Activated CD8-positive, alpha-beta memory T cell treated with anti-CD3 and anti-CD28 coated beads, Interleukin-2, amount 50 U/mL, for 24 hours (primary cell): ENCODE results near the gene SPINK6.

Experiments
- DNase-seq: peaks from one replicate; pipeline ENCODE4 v3.0.0-alpha.2; 2020; ENCODE audit errors: extremely low read depth

Gene SPINK6

DNA sequence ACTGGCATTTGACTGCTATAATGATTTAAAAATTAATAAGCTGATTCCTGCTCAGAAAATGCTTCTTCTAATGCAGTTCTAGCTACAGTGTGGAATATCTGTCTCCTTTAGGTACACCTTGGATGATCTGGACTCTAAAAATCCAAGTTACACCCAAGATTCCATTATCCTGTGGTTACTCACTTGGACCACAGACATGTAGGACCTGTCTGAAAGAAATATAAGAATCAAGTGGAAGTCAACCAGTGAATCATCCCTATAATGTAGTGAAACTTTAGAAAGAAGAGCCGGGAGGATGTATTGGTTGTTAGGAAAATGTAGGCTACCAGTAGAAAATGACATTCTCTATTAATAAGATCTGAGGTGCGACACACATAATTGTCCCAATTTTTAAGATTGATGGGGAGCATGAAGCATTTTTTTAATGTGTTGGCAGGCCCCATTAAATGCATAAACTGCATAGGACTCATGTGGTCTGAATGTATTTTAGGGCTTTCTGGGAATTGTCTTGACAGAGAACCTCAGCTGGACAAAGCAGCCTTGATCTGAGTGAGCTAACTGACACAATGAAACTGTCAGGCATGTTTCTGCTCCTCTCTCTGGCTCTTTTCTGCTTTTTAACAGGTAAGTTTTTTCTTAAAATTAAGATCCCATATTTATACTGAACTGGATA is at the start of gene SPINK6:
TSS of gene SPINK6 (plus strand) at position 512 of the 673 bp plus-strand sequence. CDS start at position 567, 55 bp downstream.
- DNase-seq, result no peak

GRCh38 chr5:148156609-148157008 is 46.2 kb upstream of the SPINK6 start:
- no peak for DNase-seq

GRCh38 chr5:148162038-148162437 is 40.8 kb upstream of the SPINK6 start:
- no peak for DNase-seq

DNA sequence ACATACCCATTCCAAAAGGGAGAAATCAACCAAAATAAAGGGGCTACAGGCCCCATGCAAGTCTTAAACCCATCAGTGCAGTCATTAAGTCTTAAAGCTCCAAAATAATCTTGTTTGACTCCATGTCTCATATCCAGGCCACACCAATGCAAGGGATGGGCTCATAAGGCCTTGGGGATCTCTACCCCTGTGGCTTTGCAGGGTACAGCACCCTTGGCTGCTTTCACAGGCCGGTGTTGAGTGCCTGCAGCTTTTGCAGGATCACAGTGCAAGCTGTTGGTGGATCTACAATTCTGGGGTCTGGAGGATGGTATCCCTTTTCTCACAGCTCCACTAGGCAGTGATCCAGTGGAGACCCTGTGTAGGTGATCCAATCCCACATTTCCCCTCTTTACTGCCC is 39.5 kb upstream of the SPINK6 start:
- no peak for DNase-seq

DNA sequence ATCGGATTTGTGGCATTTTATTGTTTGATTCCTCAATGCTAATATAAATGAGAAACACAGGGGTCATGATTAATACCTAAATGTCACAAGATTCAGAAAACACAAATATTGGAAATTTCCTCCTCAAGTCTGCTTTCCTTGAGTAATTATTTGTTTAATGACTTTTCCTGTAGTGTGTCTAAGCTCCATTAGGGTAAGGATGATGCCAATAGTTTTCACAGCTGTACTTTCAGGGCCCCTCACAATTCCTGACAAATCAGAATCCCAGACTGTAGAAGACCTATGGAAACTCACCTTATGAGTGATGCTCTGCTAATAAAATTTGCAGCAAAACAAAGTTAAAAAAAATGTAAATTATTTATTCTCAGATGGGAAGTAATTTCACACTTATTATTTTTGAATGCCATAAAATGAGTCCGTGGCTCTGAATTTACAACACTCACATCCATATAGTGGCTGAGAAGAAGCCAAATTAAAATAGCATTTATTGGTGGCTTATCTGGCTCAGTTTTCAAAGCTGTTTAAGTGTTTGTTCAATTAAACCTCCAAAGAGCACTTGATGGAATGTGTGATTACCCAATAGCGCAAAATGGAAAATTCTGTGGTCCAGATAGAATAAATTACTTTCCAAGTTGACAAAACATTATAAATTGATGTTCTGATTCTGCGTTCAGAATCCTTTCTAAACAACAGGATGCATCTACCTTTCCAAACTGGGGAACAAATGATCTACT is 36.1 kb upstream of the SPINK6 start:
- no peak for DNase-seq

- DNase-seq, result no peak
Measured at GRCh38 chr5:148168246-148168645, 34.6 kb upstream of the SPINK6 start, which contains the start of gene SPINK14. SPINK14 (plus strand) TSS chr5:148168546; CDS start chr5:148169733, 1,187 bp downstream.

GRCh38 chr5:148172377-148172776 is 30.5 kb upstream of the SPINK6 start:
- DNase-seq, result no peak

DNA sequence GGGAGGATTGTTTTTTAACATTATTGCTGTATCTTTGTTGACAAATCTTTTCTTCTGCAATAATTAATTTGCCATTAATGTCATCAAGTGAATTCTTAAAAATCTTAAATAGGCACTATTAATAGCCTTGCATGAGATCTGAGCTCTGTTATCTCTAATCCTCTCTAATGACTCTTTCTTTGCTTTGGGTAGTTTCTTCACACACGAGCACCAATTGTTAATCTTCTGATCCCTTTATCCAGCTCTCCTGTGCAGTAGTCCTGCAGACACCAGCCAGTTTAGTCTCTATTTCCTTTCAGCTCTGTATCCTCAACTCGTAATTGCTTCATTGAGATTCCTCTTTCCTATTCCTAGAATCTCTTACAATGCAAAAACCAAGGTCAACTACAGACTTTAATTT is 26.4 kb upstream of the SPINK6 start:
- no peak for DNase-seq

DNA sequence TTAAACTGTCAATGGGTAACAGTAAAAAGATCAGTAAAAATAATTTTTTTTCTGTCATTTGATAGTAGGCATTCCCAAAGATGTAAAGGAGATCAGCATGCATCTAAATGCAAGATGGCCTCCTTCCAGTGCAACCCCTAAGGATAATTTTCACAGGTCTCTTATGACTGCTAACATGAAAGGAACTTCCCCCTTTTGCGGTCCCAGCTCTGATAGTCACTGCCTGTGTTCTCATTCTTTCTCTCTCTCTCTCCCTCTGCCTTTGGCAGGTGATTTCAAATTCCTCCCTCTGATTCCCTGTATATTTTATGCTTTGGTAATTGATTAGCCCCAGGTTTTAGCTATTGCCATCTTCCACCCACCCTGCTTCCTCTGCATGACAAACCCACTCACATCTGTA is 25.6 kb upstream of the SPINK6 start:
- no peak for DNase-seq

DNA sequence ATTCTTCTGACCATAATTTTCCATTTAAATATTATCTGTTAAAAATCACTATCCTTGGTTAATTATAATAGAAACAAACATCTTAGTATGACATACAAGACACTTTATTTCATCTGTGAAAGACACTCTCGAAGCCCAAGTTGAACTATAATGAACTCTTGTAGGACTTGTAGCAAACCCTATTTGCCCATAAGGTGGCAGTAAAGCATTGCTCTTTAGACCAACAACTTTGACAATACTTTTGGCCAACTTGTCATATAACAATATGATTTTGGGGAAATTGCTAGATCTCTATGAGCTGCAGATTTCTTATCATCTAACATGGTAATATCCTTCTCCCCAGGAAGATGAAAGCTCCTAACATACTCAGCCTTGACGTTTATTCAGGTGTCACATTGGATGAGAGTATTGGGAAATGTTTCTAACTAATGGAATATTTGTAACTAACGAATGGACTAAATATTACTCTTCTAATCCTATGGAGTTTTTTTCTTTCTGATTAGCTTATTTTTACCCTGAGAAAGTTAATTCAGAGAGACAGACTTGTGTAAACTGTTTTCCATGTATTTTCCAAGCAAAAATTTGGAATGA is 23.5 kb upstream of the SPINK6 start:
- DNase-seq, result no peak

GRCh38 chr5:148186248-148187003 is 16.4 kb upstream of the SPINK6 start:
- DNase-seq, result no peak

- DNase-seq, result no peak
Measured at GRCh38 chr5:148191010-148191409, 11.8 kb upstream of the SPINK6 start.

DNA sequence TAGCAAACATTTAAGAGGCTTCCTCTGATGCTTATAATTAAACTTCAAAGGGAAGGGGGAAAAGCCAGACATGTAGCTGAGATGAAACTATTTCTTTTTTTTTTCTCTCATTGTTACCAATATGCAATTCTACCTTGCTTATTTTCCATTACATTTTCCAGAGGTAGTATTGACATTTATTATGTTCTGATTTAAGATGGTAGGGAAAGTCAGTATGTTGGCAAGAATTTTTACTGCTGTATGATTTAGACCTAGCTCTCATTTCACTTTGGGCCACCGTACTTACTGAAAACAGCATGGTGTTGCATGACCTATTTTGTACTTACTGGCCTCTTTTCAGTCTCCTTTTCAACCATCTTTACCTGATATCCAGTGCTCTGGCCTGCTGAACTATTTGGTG is 9.6 kb upstream of the SPINK6 start:
- no peak for DNase-seq

- DNase-seq, result no peak
Measured at GRCh38 chr5:148201151-148201550, 1.7 kb upstream of the SPINK6 start.

- no peak for DNase-seq
Measured at GRCh38 chr5:148205044-148205806, 2.4 kb downstream of the SPINK6 start.

DNA sequence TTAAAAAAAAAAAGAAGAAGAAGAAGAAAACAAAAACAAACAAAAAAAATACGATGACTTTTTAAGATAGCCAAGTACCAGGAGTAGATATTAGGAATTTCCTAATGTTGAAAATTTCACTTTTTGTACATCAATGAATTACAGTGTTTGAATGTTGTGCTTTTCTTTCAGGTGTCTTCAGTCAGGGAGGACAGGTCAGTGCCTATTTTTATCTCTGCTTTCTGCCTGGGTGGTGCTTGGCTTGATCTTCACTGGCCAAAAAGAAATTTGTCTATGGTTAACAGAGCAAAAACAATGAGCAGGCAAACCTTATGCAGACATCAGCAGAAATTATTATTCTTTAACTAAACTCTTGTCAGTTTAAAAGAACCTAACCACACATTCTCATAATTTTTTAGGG is 3.0 kb downstream of the SPINK6 start:
- no peak for DNase-seq

DNA sequence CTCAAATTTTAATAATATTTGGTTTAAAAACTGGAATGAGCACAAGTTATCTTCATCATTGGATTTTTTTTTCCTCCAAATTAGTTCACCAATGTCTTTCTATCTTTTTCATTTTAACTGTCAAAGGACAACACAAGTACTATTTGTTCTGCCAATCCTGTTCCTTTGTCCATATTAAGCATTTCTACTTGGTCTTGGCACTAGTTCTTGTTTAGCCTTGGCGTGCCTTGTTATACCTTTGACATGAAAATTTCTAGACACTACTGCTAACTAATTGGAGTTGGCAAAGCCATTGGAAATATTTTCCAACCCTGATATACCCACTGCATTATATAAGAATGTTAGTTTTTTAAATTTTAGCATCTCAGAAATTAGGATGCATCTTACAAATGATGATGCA is 3.8 kb downstream of the SPINK6 start:
- no peak for DNase-seq

GRCh38 chr5:148208226-148208625 is 5.4 kb downstream of the SPINK6 start:
- DNase-seq, result no peak

GRCh38 chr5:148209151-148209770 is 6.4 kb downstream of the SPINK6 start:
- DNase-seq, result no peak

- no peak for DNase-seq
Measured at GRCh38 chr5:148214665-148215185, 11.9 kb downstream of the SPINK6 start.

DNA sequence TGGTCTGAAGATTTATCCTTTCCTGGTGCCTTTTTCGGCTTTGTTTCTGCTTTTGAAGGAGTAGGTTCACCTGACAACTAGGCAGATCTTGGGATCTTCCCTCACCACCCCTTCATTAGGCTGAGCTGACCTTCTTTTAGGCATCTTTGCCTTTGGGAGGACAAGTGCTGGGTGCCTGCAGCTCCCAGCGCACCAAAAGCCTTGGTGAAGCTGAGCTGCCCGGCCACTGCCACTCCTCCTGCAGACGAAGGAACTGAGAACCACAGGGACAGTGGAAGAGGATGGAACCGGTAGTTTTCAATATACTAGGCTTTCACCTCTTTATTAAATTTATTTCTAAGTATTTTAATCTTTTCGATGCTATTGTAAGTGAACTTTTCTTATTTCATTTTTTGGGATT is 18.7 kb downstream of the SPINK6 start:
- DNase-seq, result no peak
